ENCODE data around the gene AMFR.

The AMFR gene

DNA sequence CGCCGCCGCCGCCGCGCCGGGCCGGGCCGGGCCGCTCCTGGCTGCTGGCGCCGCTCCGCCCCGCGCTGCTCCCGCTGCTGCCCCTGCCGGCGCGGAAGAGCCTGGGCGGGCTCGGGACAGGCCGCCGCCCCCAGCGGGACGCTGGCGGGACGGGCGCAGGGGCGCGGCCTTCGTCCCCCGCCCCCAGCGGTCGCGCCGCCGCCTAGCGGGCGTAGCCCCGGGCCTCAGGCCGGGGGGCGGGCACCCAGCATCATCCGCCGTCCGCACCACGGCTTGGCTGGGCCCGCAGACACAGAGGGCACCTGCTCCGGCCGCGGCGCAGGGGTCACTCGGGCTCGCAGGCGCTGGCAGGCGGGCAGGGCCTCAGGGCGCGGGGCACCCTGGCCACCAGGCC lies at the start of gene AMFR:
Gene AMFR (minus strand): TSS at position 107 of the 394 bp plus-strand sequence. CDS start 218 bp downstream, outside the sequence.
- DNase-seq (ENCODE audit: low read depth in 1 of 2, low spot score in 1 of 2) = peak; percentile 14 to 61

DNA sequence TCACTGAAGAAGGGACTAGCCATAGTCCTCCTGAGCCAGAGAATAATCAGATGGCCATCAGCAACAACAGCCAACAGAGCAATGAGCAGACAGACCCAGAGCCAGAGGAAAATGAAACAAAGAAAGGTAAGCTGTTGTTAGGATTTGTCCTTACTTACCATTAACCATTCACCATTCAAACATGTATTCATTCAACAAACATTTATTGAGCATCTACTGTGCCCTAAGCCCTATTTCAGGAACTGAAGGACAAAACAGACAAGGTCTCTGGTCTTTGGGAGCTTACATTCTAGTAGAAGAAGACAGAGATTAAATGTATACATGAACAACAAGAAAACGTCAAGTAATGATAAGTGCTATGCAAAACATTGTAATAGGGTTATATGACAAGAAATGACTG lies 45.3 kb upstream of the AMFR start:
- no peak for DNase-seq (ENCODE audit: low read depth in 1 of 2, low spot score in 1 of 2)

DNA sequence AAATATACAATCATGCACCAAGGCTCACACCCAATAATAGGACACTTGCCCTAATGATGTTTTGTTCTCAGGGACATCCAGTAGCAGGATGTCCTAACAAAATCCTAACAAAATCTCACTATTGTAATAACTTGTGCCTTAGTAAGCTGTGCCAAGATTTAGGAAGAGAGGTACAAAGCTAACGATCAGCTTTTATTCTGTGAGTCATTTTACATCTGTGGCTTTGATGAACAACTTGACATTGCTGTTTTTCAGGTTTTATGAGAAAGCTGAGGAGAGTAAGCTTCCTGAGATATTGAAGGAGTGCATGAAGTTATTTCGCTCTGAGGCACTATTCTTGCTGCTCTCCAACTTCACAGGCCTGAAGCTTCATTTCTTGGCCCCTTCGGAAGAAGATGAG lies 44.9 kb upstream of the AMFR start:
- no peak for DNase-seq (ENCODE audit: low read depth in 1 of 2, low spot score in 1 of 2)

DNA sequence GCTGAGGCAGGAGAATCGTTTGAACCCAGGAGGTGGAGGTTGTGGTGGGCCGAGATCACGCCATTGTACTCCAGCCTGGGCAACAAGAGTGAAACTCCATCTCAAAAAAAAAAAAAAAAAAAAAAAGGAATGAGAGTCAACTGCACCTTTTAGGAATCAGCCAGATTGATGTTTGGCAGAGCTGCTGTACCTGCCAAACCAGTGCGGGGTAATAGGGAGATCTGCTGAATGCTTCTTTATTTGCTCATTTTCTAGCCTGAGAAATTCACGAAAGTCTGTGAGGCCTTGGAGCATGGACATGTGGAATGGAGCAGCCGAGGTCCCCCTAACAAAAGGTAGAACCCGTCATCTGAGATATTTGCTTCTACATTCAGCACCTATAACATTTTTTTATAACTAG lies 44.4 kb upstream of the AMFR start:
- DNase-seq (ENCODE audit: low read depth in 1 of 2, low spot score in 1 of 2) = no peak

DNA sequence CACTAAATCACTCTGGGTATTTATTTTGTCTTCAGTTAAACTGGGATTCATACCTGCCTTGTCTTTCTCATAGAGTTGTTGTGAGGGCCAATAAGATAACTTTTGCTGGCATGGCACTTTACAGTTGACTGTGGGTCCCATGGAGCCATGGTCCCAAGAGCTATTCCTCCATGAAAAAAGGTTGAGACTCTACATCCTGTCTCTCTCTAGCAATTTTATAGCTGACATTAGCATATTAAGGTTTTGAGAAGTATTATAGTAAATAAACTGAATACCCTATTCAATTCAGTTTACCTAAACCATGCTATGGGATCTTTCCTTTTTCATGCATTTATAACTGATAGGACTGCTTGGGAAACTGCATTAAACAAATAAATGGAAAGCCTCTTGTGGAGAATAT lies 43.5 kb upstream of the AMFR start:
- DNase-seq (ENCODE audit: low read depth in 1 of 2, low spot score in 1 of 2) = no peak

DNA sequence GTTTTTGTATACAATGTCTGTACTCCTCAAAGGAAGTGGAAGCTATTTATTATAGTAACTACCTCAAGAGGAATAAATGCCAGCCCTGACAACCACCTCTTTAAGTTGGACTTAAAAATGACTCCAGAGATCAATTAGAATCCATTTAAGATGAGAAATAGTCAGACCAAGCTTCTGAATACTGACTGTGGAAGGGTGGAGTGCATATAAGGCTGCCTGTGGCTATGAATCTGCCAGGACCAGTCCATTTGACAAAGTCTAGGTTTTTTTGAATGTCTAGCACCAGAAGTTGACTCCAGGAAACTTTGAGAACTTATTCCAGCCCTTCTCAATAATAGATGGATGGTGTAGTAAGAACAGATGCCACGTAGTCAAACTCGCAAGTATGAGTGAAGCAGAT lies 41.0 kb upstream of the AMFR start:
- no peak for DNase-seq (ENCODE audit: low read depth in 1 of 2, low spot score in 1 of 2)

DNA sequence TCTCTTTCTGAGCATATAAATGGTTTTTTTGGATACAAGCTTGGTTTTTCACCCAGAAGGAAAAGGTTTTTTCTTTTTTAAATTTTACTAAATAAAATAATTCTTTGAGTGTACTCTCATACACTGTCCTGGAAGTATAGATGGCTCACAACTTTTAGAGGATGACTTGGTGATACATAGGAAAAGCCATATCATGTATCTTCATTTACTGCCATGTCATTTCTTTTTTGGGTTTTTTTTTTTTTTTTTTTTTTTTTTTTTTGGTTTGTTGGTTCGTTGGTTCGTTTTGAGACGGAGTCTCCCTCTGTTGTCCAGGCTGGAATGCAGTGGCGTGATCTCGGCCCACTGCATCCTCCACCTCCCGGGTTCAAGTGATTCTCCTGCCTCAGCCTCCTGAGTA lies 37.8 kb upstream of the AMFR start:
- no peak for DNase-seq (ENCODE audit: low read depth in 1 of 2, low spot score in 1 of 2)

DNA sequence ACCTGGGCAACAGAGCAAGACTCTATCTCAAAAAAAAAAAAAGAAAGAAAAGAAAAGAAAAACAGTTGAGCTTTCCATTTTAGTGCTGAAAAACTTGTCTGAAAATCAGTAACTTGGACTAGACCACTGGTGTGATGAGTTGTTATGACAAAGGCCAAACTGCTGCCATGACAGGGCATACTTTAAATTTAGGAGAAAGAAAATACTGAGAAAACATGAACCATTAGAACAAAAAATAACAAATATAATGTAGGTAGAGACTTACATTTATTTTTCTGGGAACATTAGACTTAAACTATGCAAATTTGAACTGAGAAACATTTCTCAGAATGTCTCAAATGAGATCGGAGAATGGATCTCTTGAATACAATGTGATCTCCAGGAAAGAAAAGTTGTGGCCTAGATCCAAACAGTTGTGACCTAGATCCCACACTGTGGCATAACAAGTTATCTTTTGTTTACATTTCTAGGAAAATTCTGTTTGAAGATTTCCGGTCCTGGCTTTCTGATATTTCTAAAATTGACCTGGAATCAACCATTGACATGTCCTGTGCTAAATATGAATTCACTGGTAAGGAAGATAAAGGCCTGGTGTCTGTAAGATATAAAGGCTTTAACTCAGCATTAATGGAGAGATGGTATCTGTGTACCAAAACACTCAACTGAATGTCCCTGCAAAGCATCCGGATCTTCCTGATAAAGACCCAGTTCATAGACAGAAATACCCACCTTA lies 36.9 kb upstream of the AMFR start:
- no peak for DNase-seq (ENCODE audit: low read depth in 1 of 2, low spot score in 1 of 2)

DNA sequence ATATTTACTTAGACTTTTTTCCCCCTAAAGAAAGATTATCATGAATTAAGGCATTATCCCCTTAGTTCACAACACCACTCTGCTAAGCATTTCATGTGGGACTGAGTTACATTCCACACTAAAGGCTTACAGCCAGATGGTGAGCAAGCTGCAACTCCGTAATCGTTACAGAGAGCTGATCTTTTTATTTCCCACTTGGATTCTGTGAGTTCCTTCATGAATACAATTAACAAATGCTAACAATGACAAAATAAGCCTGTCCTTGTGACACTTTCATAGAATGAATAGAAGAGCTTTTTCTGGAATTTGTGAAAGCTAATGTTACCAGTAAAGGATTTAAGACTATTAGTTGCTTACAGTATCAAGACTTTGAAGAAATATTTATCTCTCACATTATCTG lies 34.8 kb upstream of the AMFR start:
- DNase-seq (ENCODE audit: low read depth in 1 of 2, low spot score in 1 of 2) = no peak

DNA sequence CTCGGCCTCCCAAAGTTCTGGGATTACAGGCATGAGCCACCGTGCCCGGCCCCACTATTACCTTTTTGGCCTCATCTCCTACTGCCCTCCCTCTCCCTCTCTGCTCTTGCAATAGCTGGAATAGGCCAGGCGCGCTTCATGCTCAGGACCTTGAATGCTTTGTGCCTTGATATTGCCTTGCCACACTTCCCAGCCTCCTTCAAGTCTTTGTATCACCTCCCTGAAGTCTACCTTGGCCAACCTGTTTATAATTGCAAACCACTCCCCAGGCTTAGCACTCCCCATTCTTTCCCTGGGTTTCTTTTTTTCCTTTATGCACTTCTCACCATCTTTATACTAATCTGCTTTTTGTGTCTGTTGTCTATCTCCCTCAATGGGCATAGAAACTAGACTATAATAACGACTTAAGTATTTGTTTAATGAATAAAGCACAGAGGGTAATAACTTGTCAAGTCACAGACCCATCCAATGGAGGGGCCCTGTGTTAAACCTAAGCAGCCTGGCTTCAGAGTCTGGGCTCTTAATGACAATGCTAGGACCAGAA lies 32.7 kb upstream of the AMFR start:
- DNase-seq (ENCODE audit: low read depth in 1 of 2, low spot score in 1 of 2) = no peak

DNA sequence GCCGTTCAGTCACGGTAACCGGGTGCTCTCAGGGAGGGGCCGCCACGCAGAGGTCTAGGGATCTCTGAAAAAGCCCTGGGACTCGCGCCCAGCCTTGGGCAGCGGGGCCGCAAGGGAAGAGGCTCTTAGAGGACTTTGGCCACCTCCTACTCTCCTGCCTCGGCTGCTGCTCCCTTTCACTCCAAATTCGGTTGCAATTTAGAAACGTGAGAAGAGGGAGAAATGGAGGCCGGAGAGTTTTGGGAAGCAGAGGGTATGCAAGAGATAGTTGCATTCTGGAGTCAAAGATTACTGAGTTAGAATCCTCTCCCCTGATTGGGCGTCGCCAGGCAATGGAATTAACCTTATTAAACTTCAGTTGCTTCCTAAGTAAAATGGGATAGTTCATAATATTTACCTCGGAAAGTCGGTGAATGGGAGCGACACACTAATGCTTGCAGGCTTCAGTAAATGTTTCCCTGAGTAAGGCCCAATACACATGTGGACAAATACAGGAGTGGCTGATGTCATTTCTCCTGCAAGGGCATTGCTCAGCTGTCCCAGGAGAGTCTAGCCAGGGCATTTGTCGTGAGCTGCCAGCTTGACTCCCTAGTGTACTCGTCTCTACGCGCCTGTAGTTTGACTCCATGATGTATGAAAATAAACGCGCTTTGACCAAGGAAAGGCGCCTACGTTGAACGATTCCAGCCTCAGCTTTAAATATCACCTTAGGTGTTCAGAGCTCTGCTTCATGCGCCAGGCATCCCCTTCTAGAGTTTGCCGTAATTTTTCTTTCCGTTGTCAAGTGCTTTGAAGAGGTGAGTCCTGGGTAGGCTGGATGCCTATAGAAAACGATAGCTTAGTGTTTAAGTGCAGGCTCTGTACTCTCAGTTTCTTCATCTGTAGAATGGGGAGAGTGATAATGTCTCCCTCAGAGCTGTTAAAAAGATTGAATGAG lies 26.7 kb upstream of the AMFR start:
- DNase-seq (ENCODE audit: low read depth in 1 of 2, low spot score in 1 of 2) = no peak

DNA sequence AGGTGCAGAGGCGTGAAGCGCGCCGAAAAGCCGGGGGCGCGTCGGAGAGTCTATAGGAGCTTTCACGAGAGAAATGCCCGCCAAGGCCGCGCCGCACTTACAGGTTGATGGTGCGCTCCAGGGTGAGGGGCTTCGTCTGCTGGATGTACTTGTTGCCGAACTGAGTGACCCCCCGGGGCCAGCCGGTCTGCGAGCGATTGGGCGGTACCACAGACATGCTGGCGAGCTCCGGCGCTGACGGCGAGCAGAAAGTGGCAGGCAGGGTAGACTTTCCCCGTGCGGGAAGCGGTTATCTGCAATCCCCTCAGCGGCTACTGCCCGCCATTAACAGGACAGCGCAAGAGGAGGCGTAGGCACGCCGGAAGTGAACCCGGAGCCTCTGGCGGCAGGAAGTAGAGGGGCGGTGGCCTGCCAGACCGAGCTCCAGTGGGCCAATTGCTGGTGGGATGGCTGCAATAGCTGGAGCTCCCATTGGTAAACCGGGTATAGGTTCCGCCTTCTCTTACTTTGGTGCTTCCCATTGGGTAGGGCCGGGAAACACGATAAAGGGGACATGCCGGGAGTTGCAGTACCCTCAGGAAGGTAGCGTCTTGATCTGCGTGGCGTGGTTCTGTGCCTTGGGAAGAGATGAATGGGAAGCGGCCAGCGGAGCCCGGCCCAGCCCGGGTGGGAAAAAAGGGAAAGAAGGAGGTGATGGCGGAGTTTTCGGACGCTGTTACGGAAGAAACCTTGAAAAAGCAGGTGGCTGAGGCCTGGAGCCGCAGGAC lies 25.8 kb upstream of the AMFR start, which contains the start of the genes NUDT21 and OGFOD1:
Gene NUDT21 (minus strand): TSS at position 347 of the 767 bp plus-strand sequence. CDS start 130 bp downstream, at position 217.
Gene OGFOD1 (plus strand): TSS at position 569 of the 767 bp plus-strand sequence. CDS start 59 bp downstream, at position 628.
- peak; percentile 75 to 89 for DNase-seq (ENCODE audit: low read depth in 1 of 2, low spot score in 1 of 2)

DNA sequence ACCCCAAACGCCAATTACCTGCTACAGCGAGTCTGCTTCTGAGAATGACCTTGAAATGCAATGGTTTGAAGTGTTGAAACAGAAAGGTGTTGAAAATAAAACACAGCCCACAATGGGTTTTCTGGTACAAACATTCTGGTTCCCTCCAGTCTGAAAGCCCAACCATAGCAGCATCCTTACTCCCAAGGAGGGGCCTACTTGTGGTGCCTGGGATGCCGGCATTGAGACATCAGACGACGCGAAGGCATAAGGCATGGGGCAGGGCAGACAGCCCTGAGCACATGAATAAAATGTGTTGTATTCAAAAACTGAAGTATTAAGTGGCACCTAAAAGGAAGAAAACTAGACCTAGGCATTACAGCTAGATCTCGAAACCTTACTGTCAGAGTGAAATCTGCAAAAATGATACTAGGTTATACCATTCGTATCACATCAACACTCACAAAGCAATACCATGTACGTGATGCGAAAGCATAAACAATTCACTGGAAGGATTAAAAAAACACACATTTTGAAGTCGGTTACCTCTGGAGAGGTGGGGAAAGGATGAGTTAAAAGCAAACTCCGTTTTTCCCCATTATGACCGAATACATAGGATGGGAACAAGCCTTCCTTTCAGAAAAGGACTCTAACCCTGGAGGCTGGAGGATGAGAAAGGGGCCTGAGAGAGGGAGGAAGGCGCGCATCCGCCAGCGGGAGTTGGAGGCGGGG lies 25.1 kb upstream of the AMFR start:
- DNase-seq (ENCODE audit: low read depth in 1 of 2, low spot score in 1 of 2) = no peak

DNA sequence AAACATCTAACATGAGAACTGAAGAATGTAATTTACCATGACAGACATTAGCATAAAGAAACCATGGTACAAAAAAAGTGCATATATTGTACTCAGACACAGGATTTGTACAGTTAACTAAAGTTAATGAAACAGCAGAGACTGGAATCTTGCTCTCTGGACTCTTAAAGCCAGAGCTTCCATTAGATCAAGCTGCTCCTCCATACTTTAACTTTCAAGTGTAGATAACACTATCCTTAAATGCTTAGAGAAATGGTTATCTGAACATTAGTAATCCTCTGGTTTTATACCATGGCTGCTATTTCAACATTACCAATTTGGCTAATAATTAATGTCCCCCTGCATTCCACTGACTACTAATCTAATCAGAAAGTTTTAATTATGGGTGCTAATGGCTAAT lies 22.7 kb upstream of the AMFR start:
- DNase-seq (ENCODE audit: low read depth in 1 of 2, low spot score in 1 of 2) = no peak

DNA sequence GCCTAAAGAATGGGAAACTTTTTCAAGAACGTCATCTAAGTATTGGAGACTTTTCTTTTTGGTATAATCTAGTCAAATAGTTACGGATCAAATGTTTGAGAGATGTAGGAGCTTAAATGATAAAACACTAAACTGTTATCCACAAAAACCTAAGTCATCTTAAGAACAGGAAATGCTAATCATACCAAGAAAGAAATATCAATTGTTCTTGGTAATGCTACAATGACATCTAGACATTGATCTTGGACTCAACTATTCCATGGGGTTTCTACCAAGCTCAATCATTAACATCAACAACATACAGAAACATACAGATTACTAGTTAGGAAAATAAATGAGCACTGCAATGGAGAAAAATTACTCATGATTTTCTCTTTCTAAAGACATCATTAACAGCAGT lies 21.9 kb upstream of the AMFR start:
- no peak for DNase-seq (ENCODE audit: low read depth in 1 of 2, low spot score in 1 of 2)

DNA sequence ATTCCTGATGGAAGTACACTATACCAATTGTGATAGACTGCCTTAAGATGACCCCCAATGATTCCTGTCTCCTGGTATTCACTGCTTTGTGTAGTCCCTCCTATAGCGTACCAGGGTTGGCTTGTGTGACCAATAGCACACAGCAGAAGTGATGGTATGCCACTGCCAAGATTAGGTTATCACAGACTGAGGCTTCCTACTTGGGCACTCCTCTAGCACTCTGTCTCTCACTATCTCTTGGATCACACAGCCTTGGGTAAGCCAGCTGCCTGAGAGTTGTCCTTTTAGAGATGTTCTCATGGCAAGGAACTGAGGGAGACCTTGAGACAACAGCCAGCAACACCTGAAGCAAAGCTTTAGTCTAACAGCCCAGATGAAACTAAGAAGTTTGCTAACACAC lies 12.7 kb upstream of the AMFR start:
- DNase-seq (ENCODE audit: low read depth in 1 of 2, low spot score in 1 of 2) = no peak

DNA sequence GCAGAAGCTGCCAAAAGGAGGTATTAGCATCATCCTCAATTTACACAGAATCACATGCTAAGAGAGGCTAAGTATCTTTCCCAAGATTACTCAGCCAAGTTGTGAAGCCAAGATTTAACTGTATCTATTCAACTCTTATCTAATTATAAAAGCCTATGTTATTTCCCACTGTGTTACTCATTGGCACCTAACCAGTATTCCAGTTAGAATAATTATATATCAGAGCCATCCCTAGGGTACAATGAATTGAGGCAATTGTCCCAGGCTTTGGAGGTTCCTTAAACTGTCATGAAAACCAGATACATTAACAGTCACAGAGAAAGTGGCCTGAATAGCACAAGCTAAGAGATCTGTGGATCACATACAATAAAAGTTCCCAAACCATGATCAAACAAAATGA lies 10.9 kb upstream of the AMFR start:
- no peak for DNase-seq (ENCODE audit: low read depth in 1 of 2, low spot score in 1 of 2)

DNA sequence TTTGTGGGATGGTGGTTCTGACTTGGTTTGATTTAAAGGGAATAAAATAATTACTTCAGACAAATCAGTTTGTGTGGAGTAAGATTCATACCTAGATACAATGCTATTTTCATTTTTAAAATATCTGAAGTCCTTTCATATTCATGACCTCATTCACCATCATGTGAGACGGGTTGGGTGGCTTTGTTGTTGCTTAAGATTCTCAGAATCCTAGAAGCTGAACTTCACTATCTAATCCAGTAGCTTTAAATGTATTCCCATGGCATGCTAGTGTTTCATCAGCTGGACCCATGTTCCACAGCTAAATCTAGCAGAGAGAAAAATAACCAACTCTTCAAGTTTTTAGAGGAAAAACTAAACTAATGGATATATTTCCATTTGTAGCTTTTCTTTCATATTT lies 2.7 kb upstream of the AMFR start:
- DNase-seq (ENCODE audit: low read depth in 1 of 2, low spot score in 1 of 2) = no peak

DNA sequence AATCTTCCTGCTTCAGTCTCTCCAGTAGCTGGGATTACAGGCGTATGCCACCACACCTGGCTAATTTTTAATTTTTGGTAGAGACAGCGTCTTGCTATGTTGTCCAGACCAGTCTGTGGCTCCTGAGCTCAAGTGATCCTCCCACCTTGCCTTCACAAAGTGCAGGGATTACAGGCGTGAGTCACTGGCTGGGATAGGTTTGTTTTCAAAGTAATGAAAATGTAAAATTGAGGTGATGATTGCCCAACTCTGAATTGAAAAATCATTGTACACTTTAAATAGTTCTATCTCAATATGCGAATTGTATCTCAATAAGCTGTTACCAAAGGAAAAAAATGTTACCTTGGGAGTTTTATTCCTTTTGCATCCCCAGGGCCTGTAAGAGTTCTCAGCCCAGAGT lies 1.2 kb upstream of the AMFR start:
- DNase-seq (ENCODE audit: low read depth in 1 of 2, low spot score in 1 of 2) = no peak

DNA sequence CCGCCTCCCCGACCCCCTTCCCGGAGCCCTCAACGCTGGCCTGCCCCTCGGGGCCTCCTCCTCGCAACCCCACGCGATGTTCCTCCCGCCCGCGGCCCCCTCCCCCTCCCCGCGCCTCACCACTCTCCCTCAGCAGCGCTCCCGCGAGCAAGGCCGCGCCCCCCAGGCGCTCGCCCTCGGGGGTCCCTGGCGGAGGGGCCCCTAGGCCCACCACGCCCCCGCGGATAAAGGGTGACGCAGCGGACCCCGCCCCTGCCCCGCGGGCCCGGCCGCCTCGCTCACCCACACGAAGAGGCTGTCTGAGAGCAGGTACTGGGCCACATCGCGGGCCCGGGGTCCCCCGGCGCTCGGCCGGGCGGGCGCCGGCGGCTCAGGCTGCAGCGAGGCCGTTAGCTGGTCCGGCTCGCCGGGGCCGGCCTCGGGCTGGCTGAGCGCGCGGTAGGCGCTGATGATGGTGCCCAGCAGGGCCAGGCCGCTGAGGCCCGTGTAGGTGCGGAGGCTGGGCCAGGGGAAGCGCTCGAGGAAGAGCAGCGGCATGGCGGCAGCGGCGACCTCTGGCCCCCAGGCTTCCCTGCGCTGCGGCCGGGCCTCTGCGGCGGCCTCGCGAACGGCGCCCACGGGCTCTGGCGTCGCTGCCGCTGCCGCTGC lies 430 bp downstream of the AMFR start:
- peak; percentile 5 to 23 for DNase-seq (ENCODE audit: low read depth in 1 of 2, low spot score in 1 of 2)
